ENCODE measurements around the gene MYBPC3.

GRCh38 chr11:47376107-47376524 is 23.6 kb upstream of the MYBPC3 start:
- no peak for TF ChIP-seq CTCF (IDR thresholded peaks at IDR 0.05)
- no peak for TF ChIP-seq POLR2A (IDR thresholded peaks at IDR 0.05)
- no peak for TF ChIP-seq POLR2AphosphoS5 (IDR thresholded peaks at IDR 0.05; ENCODE audit: insufficient read depth in 1 of 2, low read depth in 1 of 2)

Measured in vagina (tissue), 2 donors.